Choroid plexus epithelial cell (primary cell): Measurements from ENCODE around the gene XCL1.
A peak's percentile ranks its signal among the peaks of the same experiment; 100 is the strongest.

ENCODE experiments used
- DNase-seq: peaks from one replicate; pipeline ENCODE4 v3.0.0-alpha.2; 2010; ENCODE audit warnings: low read depth
- H3K4me3 ChIP-seq: 2 replicates; pipeline ENCODE4 v1.5.1; 2011; ENCODE audit warnings: low read depth, mild to moderate bottlenecking, control low read depth, low read length, moderate library complexity
- CTCF ChIP-seq: conservative IDR thresholded peaks from 2 replicates; pipeline ENCODE4 v1.5.1; 2011; ENCODE audit warnings: low read depth, mild to moderate bottlenecking, control low read depth, inconsistent platforms, low read length, moderate library complexity

Gene XCL1

DNA sequence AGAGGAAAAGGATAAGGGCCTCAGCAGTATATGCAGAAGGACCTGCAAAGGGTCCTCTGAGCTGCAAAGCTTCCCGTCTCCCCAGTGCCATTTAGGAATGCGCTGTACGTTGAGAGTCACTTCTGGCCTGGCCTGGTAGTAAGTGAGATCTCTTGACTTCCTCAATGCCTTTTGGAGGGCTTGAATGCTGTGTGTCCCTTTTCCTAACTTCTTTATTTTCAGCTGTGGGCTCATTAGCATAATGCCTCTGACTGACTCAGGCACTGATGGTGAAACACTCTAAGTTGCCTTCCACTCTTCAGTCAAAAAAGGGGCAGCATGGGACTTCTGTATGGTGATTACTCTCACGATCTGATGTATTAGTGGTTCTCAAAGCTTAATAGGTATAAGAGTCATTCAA is 49.9 kb downstream of the XCL1 start:
- no peak for TF ChIP-seq CTCF

DNA sequence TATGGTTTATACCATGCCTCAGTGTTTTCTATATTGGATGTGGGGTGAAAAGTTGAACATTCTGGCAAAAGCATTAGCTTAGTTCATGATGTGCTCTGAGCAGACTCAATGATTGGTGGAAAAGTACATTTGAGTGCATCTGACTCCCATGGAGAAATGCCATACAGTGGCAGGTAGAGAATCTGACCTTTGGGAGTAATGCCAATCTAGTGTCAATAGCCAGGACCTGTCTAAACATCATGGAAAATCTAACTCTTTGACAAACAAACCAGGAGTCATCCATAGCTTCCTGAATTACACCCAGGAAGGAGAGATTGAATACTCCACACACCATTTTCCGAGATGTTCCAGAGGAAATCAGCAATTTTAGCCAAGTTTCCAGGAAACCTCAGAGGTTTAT is 51.0 kb downstream of the XCL1 start:
- no peak for DNase-seq
- no peak for TF ChIP-seq CTCF

More for the DNA sequence above, 49.9 kb downstream of the XCL1 start:
- DNase-seq = no peak
- no peak overlapping the region for H3K4me3 ChIP-seq

DNA sequence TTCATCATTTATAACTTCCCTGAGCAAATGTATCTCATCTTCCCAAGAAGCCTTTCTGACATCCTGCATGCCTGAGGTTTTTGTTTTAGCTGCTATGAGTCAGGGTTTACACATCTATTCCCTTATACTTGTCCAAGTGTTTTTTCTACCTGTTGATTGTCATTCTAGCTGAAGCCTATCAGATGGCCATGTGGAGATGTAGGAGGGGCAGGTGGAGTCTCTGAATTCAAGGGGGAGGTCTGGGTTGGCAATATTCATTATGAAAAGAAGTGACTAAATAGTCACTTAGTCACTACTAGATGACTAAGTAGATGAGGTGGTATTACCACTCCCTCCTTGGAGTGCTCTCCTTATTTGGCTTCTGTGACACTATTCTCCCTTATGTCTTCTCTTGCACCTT is 52.4 kb downstream of the XCL1 start:
- H3K4me3 ChIP-seq = no peak overlapping the region
- TF ChIP-seq CTCF = no peak
- peak; percentile 34 for DNase-seq

More for the DNA sequence above, 51.0 kb downstream of the XCL1 start:
- no peak overlapping the region for H3K4me3 ChIP-seq

DNA sequence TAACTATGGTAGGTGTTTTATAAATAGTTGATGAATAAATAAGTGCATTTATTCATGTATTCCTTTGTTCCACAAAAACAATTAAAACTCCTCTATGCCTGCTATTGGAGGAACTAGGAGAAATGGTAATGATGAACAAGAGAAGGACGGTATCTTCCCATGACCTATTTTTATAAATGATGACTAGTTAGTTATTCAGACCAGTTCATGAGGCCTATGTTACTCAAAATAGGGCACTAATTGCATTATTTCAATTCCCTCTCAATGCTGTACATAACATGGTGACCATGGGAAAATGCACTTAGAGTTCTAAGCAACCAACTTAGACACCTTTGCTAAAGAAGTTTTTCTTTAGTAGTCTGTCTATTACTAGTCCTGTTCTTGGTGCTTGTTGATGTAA is 53.1 kb downstream of the XCL1 start:
- DNase-seq = no peak
- no peak overlapping the region for H3K4me3 ChIP-seq
- no peak for TF ChIP-seq CTCF
